GM19468 (cell line): Measurements from ENCODE around the gene GNAO1.

Experiments
- ATAC-seq: cut with Tn5 transposase; IDR thresholded peaks from one replicate; pipeline ENCODE4 v1.9.1; 2021; ENCODE audit warnings: mild to moderate bottlenecking, moderate library complexity, moderate number of reproducible peaks; ENCODE audit not compliant: unreplicated experiment; ENCODE audit errors: extremely low read depth

Gene GNAO1

GRCh38 chr16:56191156-56191815 lies at the start of gene GNAO1:
Gene GNAO1 (plus strand): TSS chr16:56191489. CDS start chr16:56192236, 747 bp downstream.
- no peak for ATAC-seq

GRCh38 chr16:56143666-56144065 lies 47.6 kb upstream of the GNAO1 start:
- ATAC-seq: no peak

GRCh38 chr16:56145369-56145768 lies 45.9 kb upstream of the GNAO1 start:
- ATAC-seq: no peak

- no peak for ATAC-seq
These were observed 39.7 kb upstream of the GNAO1 start for GRCh38 chr16:56151621-56152020.

GRCh38 chr16:56161658-56162057 lies 29.6 kb upstream of the GNAO1 start:
- ATAC-seq: no peak

- no peak for ATAC-seq
These were observed 28.2 kb upstream of the GNAO1 start for GRCh38 chr16:56163089-56163488.

GRCh38 chr16:56163938-56164337 lies 27.4 kb upstream of the GNAO1 start:
- peak; percentile 76 for ATAC-seq

GRCh38 chr16:56164636-56165035 lies 26.7 kb upstream of the GNAO1 start:
- no peak for ATAC-seq

GRCh38 chr16:56174411-56174810 lies 16.9 kb upstream of the GNAO1 start:
- no peak for ATAC-seq

- no peak for ATAC-seq
These were observed 9.9 kb upstream of the GNAO1 start for GRCh38 chr16:56181401-56181800.

GRCh38 chr16:56183266-56183665 lies 8.0 kb upstream of the GNAO1 start:
- no peak for ATAC-seq

- ATAC-seq: no peak
These were observed 1.1 kb upstream of the GNAO1 start for GRCh38 chr16:56190048-56190676.

GRCh38 chr16:56190677-56191155 lies 573 bp upstream of the GNAO1 start:
- ATAC-seq: no peak

GRCh38 chr16:56191835-56192634 lies 746 bp downstream of the GNAO1 start:
- ATAC-seq: no peak

GRCh38 chr16:56192635-56192945 lies 1.3 kb downstream of the GNAO1 start:
- no peak for ATAC-seq

GRCh38 chr16:56192986-56193945 lies 2.0 kb downstream of the GNAO1 start:
- ATAC-seq: no peak

- ATAC-seq: no peak
These were observed 2.9 kb downstream of the GNAO1 start for GRCh38 chr16:56193951-56194726.

GRCh38 chr16:56195151-56195550 lies 3.9 kb downstream of the GNAO1 start:
- ATAC-seq: no peak

GRCh38 chr16:56196381-56196780 lies 5.1 kb downstream of the GNAO1 start:
- ATAC-seq: no peak
